ENCODE results near the gene CD52. TPM values are rescaled to one million over a fixed set of nuclear protein-coding genes. Genes with fewer than 3 reads are reported as not detected.
A peak's percentile ranks its signal among the peaks of the same experiment; 100 is the strongest.

The CD52 gene
- total RNA-seq, 1 donor from 2014 or later, result 2.4 TPM

DNA sequence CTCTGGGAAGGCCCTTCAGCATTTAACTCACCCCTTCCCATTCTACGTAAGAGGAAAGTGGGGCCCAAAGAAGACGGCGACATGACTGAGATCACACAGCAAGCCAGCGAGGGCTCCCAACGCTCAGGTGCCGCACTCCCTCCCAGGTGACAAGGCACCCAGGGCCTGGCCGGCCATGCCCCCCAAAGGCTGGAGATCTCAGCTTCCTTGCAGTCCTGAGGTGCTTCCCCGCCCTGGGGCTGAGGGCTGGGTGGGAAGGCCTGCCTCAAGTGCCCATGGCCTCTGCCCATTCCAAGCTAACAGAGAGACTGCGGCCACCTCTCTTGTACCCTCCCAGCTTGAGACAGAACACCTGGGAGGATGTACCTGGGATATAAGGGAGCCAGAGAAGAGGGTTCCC, 37.2 kb downstream of the CD52 start:
- Histone ChIP-seq H3K9me3 (replicated peaks) (no peaks in the 10 kb centered on the region), H3K27me3 (ENCODE audit: low read depth) (peaks cover 62% of the 10 kb centered on the region), H3K27ac (replicated peaks) (no peak overlapping the region), H3K36me3 (no peaks in the 10 kb centered on the region), H3K4me1 (peaks cover 9% of the 10 kb centered on the region), H3K4me3 (no peak overlapping the region)
- intact Hi-C loops (cut with micrococcal nuclease), result no loop called here
- TF ChIP-seq, protein P1, sequence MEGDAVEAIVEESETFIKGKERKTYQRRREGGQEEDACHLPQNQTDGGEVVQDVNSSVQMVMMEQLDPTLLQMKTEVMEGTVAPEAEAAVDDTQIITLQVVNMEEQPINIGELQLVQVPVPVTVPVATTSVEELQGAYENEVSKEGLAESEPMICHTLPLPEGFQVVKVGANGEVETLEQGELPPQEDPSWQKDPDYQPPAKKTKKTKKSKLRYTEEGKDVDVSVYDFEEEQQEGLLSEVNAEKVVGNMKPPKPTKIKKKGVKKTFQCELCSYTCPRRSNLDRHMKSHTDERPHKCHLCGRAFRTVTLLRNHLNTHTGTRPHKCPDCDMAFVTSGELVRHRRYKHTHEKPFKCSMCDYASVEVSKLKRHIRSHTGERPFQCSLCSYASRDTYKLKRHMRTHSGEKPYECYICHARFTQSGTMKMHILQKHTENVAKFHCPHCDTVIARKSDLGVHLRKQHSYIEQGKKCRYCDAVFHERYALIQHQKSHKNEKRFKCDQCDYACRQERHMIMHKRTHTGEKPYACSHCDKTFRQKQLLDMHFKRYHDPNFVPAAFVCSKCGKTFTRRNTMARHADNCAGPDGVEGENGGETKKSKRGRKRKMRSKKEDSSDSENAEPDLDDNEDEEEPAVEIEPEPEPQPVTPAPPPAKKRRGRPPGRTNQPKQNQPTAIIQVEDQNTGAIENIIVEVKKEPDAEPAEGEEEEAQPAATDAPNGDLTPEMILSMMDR (IDR thresholded peaks at IDR 0.05; ENCODE audit: borderline replicate concordance), result no peak
- no peak for DNase-seq

- H3K27me3 ChIP-seq (ENCODE audit: low read depth), result peaks cover 74% of the 10 kb centered on the region
- no peak overlapping the region for H3K4me3 ChIP-seq
- TF ChIP-seq, protein P1 (IDR thresholded peaks at IDR 0.05; ENCODE audit: borderline replicate concordance), result no peak
- H3K27ac ChIP-seq (replicated peaks), result no peak overlapping the region
- peaks cover 19% of the 10 kb centered on the region for H3K4me1 ChIP-seq
- intact Hi-C loops (cut with micrococcal nuclease), result no loop called here
- no peaks in the 10 kb centered on the region for H3K9me3 ChIP-seq (replicated peaks)
- DNase-seq, result no peak
- H3K36me3 ChIP-seq, result no peaks in the 10 kb centered on the region
These were observed 38.3 kb downstream of the CD52 start for GRCh38 chr1:26356106-26356505.

- no peaks in the 10 kb centered on the region for H3K9me3 ChIP-seq (replicated peaks)
- no peak overlapping the region for H3K4me3 ChIP-seq
- H3K4me1 ChIP-seq, result peaks cover 13% of the 10 kb centered on the region
- intact Hi-C loops (cut with micrococcal nuclease), result no loop called here
- TF ChIP-seq, protein P1 (IDR thresholded peaks at IDR 0.05; ENCODE audit: borderline replicate concordance), result no peak
- DNase-seq, result no peak
- H3K27me3 ChIP-seq (ENCODE audit: low read depth), result peaks cover 84% of the 10 kb centered on the region
- H3K36me3 ChIP-seq, result no peaks in the 10 kb centered on the region
- H3K27ac ChIP-seq (replicated peaks), result no peak overlapping the region
These were observed 39.4 kb downstream of the CD52 start for GRCh38 chr1:26357121-26357602.

DNA sequence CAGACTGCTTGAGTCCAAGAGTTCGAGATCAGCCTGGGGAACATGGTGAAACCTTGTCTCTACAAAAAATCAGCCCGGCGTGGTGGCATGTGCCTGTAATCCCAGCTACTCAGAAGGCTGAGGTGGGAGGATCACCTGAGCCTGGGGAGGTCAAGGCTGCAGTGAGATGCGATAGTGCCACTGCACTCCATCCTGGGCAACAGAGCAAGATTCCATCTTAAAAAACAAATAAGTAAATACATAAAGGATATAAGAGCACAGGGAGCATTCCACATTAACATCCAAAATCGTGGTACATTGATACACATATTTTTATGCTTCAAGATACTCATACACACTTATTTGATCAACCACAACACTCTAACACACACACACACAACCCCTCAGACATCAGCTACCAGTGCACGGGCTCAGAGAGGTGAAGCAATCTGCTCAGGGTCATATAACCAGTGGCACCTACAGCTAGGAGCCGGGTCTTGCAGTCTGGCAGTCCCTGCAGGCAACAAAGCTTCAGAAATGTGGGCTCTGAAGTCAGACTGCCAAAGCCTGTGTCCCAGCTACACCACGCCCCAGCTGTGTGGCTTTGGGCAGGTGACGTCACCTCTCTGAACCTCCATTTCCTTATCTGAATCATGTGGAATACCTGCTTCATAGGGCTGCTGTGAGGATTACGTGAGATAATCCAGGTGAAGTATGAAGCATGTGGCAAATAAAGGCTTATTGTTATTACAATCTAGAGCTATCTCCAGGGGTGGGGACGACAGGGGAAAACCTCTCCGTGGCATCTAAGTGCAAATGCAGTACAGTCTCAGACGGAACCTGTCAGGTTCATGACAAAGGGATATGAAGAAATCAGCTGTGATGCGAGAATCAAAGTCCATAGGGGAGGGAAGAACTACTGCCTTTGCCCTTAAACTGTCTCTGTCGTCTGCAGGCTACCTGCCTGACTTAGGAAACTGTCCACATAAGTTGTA, 40.9 kb downstream of the CD52 start:
- no peak overlapping the region for H3K27ac ChIP-seq (replicated peaks)
- no peaks in the 10 kb centered on the region for H3K36me3 ChIP-seq
- TF ChIP-seq, protein P1 (IDR thresholded peaks at IDR 0.05; ENCODE audit: borderline replicate concordance), result no peak
- intact Hi-C loops (cut with micrococcal nuclease), result no loop called here
- DNase-seq, result no peak
- peaks cover 100% of the 10 kb centered on the region for H3K27me3 ChIP-seq (ENCODE audit: low read depth)
- no peak overlapping the region for H3K4me3 ChIP-seq
- no peaks in the 10 kb centered on the region for H3K9me3 ChIP-seq (replicated peaks)
- peaks cover 13% of the 10 kb centered on the region for H3K4me1 ChIP-seq

GRCh38 chr1:26359981-26360806, 42.4 kb downstream of the CD52 start:
- Histone ChIP-seq H3K27ac (replicated peaks) (no peak overlapping the region), H3K36me3 (no peaks in the 10 kb centered on the region), H3K4me1 (peaks cover 13% of the 10 kb centered on the region), H3K4me3 (peak overlapping the region; percentile 48), H3K27me3 (ENCODE audit: low read depth) (peaks cover 100% of the 10 kb centered on the region), H3K9me3 (replicated peaks) (no peaks in the 10 kb centered on the region)
- TF ChIP-seq, protein P1 (IDR thresholded peaks at IDR 0.05; ENCODE audit: borderline replicate concordance), result no peak
- intact Hi-C loops (cut with micrococcal nuclease), result no loop called here
- no peak for DNase-seq
